ENCODE results near the gene FRMPD1. TPM values are rescaled to one million over a fixed set of nuclear protein-coding genes. Genes with fewer than 3 reads are reported as not detected.
"Not testable (repeated sequence)": the region's sequence is repeated elsewhere in the genome, so short reads cannot be mapped to it uniquely, and the experiment has no call there.

The FRMPD1 gene
- polyA plus RNA-seq, 1 donor, result 19.2 TPM

- DNase-seq, result peak; percentile 32
Observed at GRCh38 chr9:37745970-37746369, 95.2 kb downstream of the FRMPD1 start.

DNA sequence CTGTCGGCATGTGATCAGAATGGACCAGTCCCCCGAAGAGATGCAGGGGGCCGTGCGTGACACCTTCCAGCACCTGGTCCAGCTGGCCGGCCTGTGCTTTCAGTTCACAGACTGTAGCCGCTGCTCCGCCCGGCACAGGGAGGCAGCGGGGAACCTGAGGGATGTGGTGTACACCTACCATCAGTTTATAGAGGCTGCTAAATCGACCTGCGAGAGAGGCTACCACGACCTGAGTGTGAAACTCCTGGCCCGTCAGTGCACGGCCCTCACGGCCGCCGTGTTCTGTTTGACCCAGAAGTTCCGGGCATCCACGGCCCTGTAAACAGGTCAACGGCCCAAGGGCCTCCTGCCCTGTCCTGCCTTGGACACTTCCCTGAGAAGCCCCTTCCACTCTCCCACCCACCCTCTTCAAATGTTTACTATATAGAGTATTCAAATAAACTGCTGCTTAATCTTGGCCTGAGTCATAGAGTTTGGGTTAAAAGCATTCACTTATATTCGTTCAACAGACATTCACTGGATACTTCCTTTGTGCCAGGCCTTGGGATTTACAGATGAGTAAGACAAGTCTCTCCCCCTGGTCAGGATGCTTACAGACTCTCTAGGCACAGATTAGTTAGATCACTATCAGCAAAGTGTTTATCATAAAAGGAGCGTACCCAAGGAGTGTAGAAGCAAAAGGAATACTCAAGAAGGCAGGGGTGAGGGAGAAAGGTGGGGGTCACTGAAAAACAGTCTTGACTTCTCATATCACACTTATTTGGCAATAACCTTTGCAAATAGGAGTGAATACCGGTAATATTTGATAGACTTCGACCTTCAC, 95.9 kb downstream of the FRMPD1 start:
- DNase-seq, result no peak

DNA sequence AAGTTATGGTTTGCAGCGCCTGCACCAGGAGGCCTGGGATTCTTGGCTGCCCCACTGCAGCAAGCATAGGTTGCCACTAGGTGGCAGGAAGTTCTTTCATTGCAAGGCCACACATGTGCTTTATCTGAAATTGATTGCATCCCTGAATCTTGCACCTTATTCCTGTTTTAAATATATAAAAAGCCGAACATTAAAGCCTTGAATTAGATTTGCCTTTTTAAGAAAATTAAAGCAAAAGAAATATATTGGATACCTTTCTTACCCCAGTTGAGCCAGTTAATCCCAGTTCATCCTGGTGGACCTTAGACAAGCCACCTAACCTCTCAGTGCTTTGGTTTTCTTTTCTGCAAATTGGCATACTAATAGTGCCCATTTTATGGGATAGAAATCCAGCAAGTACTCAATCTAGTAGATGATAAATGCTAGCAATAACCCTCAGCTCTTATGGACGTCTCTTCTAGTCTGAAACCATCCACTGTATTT, 96.6 kb downstream of the FRMPD1 start:
- peak; percentile 42 for DNase-seq

DNA sequence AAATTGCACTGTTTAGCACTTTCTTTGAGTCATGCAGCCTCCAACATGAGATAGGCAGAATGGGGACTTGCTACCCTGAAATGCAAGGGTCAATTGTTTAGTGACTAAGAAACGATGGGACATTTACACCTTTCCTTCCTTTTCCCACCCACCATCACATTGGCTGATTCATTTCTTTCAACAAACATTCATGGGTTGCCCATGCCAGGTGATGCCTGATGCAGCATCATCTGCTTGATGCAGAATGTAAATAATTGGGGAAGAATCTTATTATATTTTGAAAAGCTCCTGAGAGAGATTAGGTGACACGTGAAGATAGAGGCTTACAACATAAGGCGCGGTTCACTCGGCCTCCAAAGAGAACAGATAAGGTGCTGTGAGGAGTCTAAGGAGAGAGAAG, 98.4 kb downstream of the FRMPD1 start:
- no peak for DNase-seq

DNA sequence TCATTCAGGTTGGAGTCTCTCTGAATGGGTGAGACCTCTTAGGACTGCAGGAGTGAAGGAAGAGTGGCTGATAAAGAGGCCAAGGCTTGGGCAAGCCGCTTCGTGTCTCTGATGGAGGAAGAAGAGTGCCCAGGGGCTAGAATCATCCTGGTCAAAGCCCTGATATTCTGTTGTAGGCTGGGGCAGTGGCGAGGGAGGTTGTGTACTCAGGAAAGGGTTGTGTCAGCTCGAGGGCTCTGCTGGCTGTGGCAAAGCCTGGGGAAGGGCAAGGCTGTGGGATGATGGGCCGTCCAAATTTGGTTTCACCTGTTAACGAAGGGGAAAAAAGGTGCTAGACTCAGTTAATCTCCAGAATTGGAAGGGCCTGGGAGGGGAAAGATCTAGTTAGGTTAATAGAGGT, 100.4 kb downstream of the FRMPD1 start:
- DNase-seq, result no peak

GRCh38 chr9:37751704-37752103, 101.0 kb downstream of the FRMPD1 start:
- DNase-seq, result not testable (repeated sequence)

DNA sequence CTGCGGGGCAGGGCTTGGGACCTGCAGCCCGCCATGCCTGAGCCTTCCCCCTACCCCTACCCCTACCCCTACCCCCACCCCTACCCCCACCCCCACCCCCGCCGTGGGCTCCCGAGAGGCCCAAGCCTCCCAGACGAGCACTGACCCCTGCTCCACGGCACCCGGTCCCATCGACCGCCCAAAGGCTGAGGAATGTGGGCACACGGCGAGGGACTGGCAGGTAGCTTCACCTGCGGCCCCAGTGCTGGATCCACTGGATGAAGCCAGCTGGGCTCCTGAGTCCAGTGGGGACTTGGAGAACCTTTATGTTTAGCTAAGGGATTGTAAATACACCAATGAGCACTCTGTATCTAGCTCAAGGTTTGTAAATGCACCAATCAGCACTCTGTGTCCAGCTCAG, 101.4 kb downstream of the FRMPD1 start:
- DNase-seq, result not testable (repeated sequence)

- DNase-seq, result no peak
Observed at GRCh38 chr9:37752642-37753488, 102.1 kb downstream of the FRMPD1 start.

DNA sequence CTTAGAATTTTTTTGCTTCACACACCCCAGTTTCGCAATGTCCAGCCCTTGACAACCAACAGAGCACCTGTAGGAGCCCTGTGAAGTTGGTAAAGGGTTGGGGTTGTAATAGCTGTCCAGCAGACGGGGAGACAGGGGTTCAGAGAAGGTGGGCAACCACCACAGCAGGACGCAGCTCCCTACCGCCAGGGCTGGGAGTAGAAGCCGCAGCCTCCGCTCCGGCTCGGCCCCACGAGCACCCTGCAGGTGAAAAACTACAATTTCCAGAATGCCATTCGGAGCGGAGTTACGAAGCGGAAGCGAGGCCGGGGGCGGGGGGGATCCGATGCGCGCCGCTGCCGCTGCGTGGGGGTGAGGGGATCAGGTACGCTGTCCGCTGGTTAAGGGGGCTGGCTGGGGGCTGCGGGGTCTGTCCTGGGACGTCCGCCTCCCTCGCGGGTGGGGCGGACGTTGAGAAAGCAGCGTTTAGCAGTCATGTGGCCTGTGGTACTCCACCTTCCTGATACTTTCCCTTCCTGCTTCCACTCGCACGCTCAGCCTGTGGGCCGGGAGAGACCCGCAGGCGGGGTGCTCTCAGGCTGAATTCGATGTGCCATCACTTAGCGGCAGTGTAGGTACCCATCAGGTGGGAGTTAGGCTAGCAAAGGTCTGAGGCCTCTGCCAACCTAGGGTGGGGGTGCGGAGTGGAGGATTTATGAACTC, 102.9 kb downstream of the FRMPD1 start, which contains the start of gene TRMT10B:
Gene TRMT10B (plus strand): TSS at position 317 of the 702 bp plus-strand sequence. CDS start 8,127 bp downstream, outside the sequence.
- peak; percentile 78 for DNase-seq

- DNase-seq, result no peak
Observed at GRCh38 chr9:37758747-37759146, 108.0 kb downstream of the FRMPD1 start.

DNA sequence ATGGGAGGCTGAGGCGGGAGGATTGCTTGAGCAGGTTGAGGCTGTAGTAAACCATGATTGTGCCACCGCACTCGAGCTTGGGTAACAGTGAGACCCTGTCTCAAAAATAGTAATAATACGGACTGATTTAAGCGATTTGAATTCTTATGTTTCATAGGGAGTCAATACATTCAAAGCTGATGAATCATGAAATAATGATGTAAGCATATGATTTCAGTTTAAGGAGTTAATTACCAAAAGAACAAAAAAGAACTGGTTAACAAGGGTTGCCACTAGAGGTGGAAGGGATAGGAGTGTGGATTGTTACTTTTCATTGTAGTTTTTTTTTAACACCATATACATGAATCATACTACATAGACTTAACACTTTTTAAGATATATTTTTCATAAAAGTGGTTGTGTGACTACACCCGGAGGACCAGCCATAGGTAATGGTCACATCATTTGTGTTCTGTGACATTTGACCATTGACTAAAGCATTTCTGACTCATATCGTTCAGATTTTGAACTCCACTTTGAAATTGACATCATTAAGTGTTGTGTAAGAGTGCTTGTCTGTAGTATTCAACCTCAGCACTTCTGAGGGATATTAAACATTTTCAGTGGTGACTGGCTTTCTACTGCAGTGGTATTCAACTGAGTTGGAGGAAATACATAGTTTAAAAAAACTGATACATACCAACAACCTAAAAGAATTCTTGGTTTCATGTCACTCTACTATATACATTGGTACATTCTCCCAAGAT, 109.8 kb downstream of the FRMPD1 start:
- DNase-seq, result no peak

DNA sequence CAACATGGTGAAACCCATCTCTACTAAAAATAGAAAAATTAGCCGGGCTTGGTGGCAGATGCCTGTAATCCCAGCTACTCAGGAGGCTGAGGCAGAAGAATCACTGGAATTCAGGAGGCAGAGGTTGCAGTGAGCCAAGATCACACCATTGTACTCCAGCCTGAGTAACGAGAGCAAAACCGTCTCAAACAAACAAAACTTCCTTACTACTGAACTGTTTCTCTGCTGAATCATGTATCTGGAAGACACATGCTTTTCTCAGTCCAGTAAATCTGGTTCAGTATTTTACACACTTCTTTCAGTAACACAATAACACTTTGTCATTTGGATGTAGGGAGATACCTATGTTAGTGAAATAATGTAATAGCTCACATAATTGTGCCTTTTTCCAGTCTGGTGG, 110.8 kb downstream of the FRMPD1 start:
- DNase-seq, result no peak

- not testable (repeated sequence) for DNase-seq
Observed at GRCh38 chr9:37765263-37765662, 114.5 kb downstream of the FRMPD1 start.

GRCh38 chr9:37769306-37769705, 118.6 kb downstream of the FRMPD1 start:
- no peak for DNase-seq

GRCh38 chr9:37769995-37770394, 119.2 kb downstream of the FRMPD1 start:
- no peak for DNase-seq

DNA sequence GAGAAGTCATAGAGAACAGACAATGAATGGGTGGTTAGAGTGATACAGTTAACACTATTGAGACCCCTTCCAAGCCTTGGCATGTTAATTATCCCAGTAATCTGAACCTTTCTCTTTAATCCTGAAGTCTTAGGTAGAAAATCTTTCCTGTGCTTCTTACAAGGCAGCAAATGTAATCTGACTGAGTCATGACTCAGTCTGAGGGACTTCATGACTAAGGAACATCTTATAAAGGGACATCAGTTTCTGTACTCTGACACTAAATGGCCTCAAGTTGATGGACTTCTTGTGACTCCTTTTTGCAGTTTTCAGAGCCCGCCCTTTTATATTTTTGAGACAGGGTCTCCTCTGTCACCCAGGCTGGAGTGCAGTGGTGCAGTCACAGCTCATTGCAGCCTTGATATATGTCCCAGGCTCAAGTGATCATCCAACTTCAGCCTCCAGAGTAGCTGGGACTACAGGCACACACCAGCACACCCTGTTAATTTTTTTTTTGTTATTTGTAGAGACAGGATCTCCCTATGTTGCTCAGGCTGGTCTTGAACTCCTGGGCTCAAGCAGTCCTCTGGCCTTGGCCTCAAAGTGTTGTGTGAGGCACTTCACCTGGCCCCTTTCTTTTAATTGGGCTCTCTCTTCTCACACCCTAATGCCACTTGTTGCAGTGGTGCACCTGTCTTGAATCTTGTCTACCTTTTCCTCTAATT, 124.6 kb downstream of the FRMPD1 start:
- DNase-seq, result no peak

- DNase-seq, result no peak
Observed at GRCh38 chr9:37776328-37776727, 125.6 kb downstream of the FRMPD1 start.

DNA sequence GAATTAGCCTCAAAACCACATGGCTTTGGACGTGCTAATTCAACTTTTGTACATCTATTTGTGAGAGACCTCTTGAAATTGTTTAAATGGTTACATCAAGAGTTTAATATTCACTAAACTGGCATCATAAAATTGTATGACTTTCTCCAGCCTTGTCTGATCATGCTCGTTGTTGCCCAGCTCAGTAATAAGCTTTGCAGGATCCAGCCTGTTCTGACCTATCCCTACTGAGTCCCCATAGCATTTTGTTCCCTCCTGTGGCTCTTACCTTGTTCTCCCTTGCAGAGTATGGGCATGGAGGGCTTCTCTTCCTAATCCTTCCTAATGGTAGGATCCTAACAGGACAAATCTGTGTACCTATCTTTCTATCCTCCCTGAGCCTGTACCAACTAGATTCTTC, 127.8 kb downstream of the FRMPD1 start:
- no peak for DNase-seq

- DNase-seq, result no peak
Observed at GRCh38 chr9:37784291-37784615, 133.5 kb downstream of the FRMPD1 start.

DNA sequence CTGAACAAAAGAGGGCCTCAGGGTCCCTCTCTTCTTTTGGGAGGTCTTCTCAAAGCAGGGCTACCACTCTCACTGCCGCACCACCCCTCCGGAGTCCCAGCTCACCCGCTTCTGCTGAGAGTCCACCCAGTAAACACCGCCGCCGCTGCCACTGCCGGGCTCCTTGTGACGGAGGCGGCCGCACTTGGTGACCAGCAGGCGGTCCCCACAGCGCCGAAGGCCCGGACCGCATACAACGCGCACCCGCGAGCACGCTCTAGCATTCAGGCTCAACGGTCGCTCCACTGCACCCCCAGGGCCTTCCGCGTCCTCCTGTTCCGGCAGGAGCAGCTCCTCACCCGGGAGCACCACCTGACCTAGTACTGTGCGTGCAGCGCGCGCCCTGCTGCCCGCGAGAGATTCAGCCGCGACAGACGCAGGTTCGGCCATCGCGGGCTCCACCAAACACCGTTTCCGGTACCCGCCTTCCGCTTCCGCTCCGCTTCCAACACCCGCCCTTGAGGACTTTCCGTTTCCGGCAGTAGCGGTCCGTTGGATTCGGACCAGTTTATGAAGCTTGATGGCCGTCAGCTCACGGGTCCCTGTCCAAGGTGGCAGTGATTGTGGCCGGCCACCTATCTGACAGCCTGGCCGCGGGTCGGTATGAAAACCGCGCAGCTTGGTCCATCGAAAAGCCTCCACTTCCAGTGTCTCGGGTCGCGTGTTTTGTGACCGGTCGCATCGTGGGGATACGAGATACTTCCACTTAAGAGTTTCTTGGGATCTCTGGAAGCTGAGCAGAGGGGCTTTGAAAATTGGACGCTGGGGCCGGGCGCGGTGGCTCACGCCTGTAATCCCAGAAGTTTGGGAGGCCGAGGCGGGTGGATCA, 134.1 kb downstream of the FRMPD1 start, which contains the start of gene EXOSC3:
Gene EXOSC3 (minus strand): TSS at position 449 of the 868 bp plus-strand sequence. CDS start 20 bp downstream, at position 429.
- DNase-seq, result peak; percentile 91
